ENCODE measurements around the gene HBB.
"Not testable (repeated sequence)": the region's sequence is repeated elsewhere in the genome, so short reads cannot be mapped to it uniquely, and the experiment has no call there.

HBB gene

GRCh38 chr11:5226732-5227310, at the start of gene HBB:
TSS of gene HBB (minus strand) at chr11:5227071. CDS start at chr11:5227021, 50 bp downstream.
- no peak for DNase-seq

GRCh38 chr11:5275369-5276110, 48.7 kb upstream of the HBB start:
- no peak for DNase-seq

- DNase-seq, result no peak
Measured at GRCh38 chr11:5274395-5274794, 47.5 kb upstream of the HBB start.

GRCh38 chr11:5272395-5273017, 45.6 kb upstream of the HBB start:
- DNase-seq, result no peak

- no peak for DNase-seq
Measured at GRCh38 chr11:5269715-5270147, 42.9 kb upstream of the HBB start, which contains the start of gene HBE1. TSS of gene HBE1 (minus strand) at chr11:5269945. CDS start at chr11:5269890, 55 bp downstream.

- no peak for DNase-seq
Measured at GRCh38 chr11:5267033-5267563, 40.2 kb upstream of the HBB start.

- DNase-seq, result no peak
Measured at GRCh38 chr11:5266609-5267008, 39.7 kb upstream of the HBB start.

GRCh38 chr11:5265832-5266231, 39.0 kb upstream of the HBB start:
- DNase-seq, result no peak

GRCh38 chr11:5258543-5259262, 31.8 kb upstream of the HBB start:
- no peak for DNase-seq

GRCh38 chr11:5257296-5257695, 30.4 kb upstream of the HBB start:
- no peak for DNase-seq

- not testable (repeated sequence) for DNase-seq
Measured at GRCh38 chr11:5254646-5255413, 28.0 kb upstream of the HBB start, which contains the start of gene HBG2. TSS of gene HBG2 (minus strand) at chr11:5254781. CDS start at chr11:5254728, 53 bp downstream.

GRCh38 chr11:5254023-5254422, 27.2 kb upstream of the HBB start:
- DNase-seq, result not testable (repeated sequence)

- not testable (repeated sequence) for DNase-seq
Measured at GRCh38 chr11:5253440-5253839, 26.6 kb upstream of the HBB start.

- no peak for DNase-seq
Measured at GRCh38 chr11:5252919-5253265, 26.0 kb upstream of the HBB start.

GRCh38 chr11:5252192-5252918, 25.5 kb upstream of the HBB start:
- no peak for DNase-seq

- no peak for DNase-seq
Measured at GRCh38 chr11:5251746-5252145, 24.9 kb upstream of the HBB start.

- no peak for DNase-seq
Measured at GRCh38 chr11:5250543-5251204, 23.8 kb upstream of the HBB start.

- DNase-seq, result not testable (repeated sequence)
Measured at GRCh38 chr11:5249807-5250396, 23.0 kb upstream of the HBB start, which contains the start of gene HBG1. TSS of gene HBG1 (minus strand) at chr11:5249857. CDS start at chr11:5249804, 53 bp downstream.

- not testable (repeated sequence) for DNase-seq
Measured at GRCh38 chr11:5248498-5248897, 21.6 kb upstream of the HBB start.

GRCh38 chr11:5247472-5248192, 20.8 kb upstream of the HBB start:
- DNase-seq, result no peak

All from DMS79 (cell line).